NT2/D1 (cell line): ENCODE data around the gene LRRC27.

Source experiments
- YY1 ChIP-seq: IDR thresholded peaks from 2 replicates; pipeline ENCODE4 v1.6.1; 2011; ENCODE audit not compliant: insufficient read length, insufficient read depth
- ZNF274 ChIP-seq: IDR thresholded peaks from 2 replicates; pipeline ENCODE4 v1.6.1; 2011; ENCODE audit warnings: mild to moderate bottlenecking, low read depth, low read length

DNA sequence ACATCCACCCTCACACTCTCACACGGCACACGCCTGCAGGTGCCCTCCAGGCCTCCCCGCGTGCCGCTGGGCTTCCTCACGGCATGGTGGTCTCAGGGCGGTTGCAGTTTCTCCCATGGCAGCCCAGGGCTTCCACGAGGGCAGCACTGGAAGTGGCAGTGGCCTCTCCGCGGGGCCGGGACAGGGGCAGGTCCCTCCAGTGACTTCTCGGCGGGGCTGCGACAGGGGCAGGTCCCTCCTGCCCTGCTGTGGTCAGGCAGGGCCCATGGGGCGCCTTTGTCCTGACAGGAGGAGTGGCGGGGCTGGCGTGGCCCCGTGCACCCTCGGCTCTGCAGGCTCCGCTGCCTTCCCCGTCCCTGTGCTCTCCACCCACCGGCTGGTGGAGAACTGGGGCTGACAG lies 84.0 kb downstream of the LRRC27 start:
- TF ChIP-seq YY1 (no peak), ZNF274 (no peak)
